ENCODE data around the gene CRADD. TPM values are rescaled to one million over a fixed set of nuclear protein-coding genes. Genes with fewer than 3 reads are reported as not detected.

Gene CRADD
- total and polyA plus RNA-seq, 10 of the 15 experiments (the other 5 are each of a cell fraction or from before 2014, with no cell fraction given): 7.6 to 15.5 (median 11.7) TPM

- Histone ChIP-seq H4K20me1 (ENCODE audit: control insufficient read depth, insufficient read depth) (no peaks in the 10 kb centered on the region), H3K9ac (ENCODE audit: control insufficient read depth, insufficient read depth, low read length) (no peak overlapping the region), H3K36me3 (ENCODE audit: control insufficient read depth in 2 of 2, insufficient read depth in 2 of 2, low read length in 1 of 2) (no peaks in the 10 kb centered on the region), H3K4me3 (no peak overlapping the region), H3K4me2 (ENCODE audit: control insufficient read depth, insufficient read depth) (no peak overlapping the region), H3K27me3 (replicated peaks in 1 of 2; ENCODE audit: control insufficient read depth in 2 of 2, insufficient read depth in 2 of 2, low read length in 1 of 2) (no peaks in the 10 kb centered on the region), H3K9me3 (replicated peaks; ENCODE audit: control insufficient read depth, insufficient read depth, low read length) (peaks cover 7% of the 10 kb centered on the region), H3K79me2 (ENCODE audit: control insufficient read depth, insufficient read depth, low read length) (no peaks in the 10 kb centered on the region), H2AFZ (ENCODE audit: control insufficient read depth, low read depth, low read length) (no peak overlapping the region), H3K4me1 (ENCODE audit: control insufficient read depth, insufficient read depth, low read length) (peaks cover 3% of the 10 kb centered on the region; the same call in 1 of the 2 replicates), H3K27ac (ENCODE audit: control insufficient read depth, insufficient read depth) (no peak overlapping the region)
- ChIA-PET CTCF (no interaction called here), POLR2A (no interaction called here), SMC1A (ENCODE audit: uncharacterized antibody, unreplicated experiment) (no interaction called here), RAD21 (ENCODE audit: unreplicated experiment) (no interaction called here)
- DNase-seq (ENCODE audit: low read depth, low spot score) (no peak), ATAC-seq (no peak), FAIRE-seq (no peak)
- intact Hi-C loops (cut with micrococcal nuclease; ENCODE audit: unreplicated experiment): no loop called here
- 100% methylated on average over 1 of the region's 1 CpG for WGBS (ENCODE audit: insufficient coverage, insufficient replicate concordance, low lambda C conversion rate, missing lambda C conversion rate)
- BruUV-seq (replicated peaks): no TSS peak
- TF ChIP-seq POU2F2 (IDR thresholded peaks at IDR 0.05; ENCODE audit: borderline replicate concordance, low read depth, low read length) (no peak), KAT2A (conservative IDR thresholded peaks at IDR 0.05; ENCODE audit: control insufficient read depth, low read depth, low read length) (no peak), JUNB (IDR thresholded peaks at IDR 0.05) (no peak), HSF1 (IDR thresholded peaks at IDR 0.05; ENCODE audit: low read depth, low read length) (no peak), ZZZ3 (IDR thresholded peaks at IDR 0.05; ENCODE audit: control insufficient read depth, insufficient read length, low read depth) (no peak), NFYB (IDR thresholded peaks at IDR 0.05; ENCODE audit: insufficient read depth, low read depth, low read length) (no peak), KLF5 (IDR thresholded peaks at IDR 0.05; ENCODE audit: partially characterized antibody) (no peak), CEBPB (IDR thresholded peaks at IDR 0.05; ENCODE audit: borderline replicate concordance in 1 of 2, low read depth in 2 of 2, low read length in 2 of 2) (no peak), NR2F1 (conservative IDR thresholded peaks at IDR 0.05) (no peak), TARDBP (IDR thresholded peaks at IDR 0.05; ENCODE audit: borderline replicate concordance) (no peak), KDM1A (IDR thresholded peaks at IDR 0.05; ENCODE audit: borderline replicate concordance) (no peak), POLR2AphosphoS5 (IDR thresholded peaks at IDR 0.05; ENCODE audit: low read length) (no peak), TCF12 (IDR thresholded peaks at IDR 0.05; ENCODE audit: low read depth, low read length) (no peak), CREM (IDR thresholded peaks at IDR 0.05; ENCODE audit: low read depth) (no peak), POLR2AphosphoS2 (IDR thresholded peaks at IDR 0.05; ENCODE audit: low read depth, low read length) (no peak), USF2 (IDR thresholded peaks at IDR 0.05; ENCODE audit: borderline replicate concordance, low read depth, low read length) (no peak), CHD4 (IDR thresholded peaks at IDR 0.05) (no peak), GABPA (IDR thresholded peaks at IDR 0.05; ENCODE audit: low read depth) (no peak), ASH2L (IDR thresholded peaks at IDR 0.05; ENCODE audit: borderline replicate concordance, low read depth) (no peak)
- TF ChIP-seq, protein P1, sequence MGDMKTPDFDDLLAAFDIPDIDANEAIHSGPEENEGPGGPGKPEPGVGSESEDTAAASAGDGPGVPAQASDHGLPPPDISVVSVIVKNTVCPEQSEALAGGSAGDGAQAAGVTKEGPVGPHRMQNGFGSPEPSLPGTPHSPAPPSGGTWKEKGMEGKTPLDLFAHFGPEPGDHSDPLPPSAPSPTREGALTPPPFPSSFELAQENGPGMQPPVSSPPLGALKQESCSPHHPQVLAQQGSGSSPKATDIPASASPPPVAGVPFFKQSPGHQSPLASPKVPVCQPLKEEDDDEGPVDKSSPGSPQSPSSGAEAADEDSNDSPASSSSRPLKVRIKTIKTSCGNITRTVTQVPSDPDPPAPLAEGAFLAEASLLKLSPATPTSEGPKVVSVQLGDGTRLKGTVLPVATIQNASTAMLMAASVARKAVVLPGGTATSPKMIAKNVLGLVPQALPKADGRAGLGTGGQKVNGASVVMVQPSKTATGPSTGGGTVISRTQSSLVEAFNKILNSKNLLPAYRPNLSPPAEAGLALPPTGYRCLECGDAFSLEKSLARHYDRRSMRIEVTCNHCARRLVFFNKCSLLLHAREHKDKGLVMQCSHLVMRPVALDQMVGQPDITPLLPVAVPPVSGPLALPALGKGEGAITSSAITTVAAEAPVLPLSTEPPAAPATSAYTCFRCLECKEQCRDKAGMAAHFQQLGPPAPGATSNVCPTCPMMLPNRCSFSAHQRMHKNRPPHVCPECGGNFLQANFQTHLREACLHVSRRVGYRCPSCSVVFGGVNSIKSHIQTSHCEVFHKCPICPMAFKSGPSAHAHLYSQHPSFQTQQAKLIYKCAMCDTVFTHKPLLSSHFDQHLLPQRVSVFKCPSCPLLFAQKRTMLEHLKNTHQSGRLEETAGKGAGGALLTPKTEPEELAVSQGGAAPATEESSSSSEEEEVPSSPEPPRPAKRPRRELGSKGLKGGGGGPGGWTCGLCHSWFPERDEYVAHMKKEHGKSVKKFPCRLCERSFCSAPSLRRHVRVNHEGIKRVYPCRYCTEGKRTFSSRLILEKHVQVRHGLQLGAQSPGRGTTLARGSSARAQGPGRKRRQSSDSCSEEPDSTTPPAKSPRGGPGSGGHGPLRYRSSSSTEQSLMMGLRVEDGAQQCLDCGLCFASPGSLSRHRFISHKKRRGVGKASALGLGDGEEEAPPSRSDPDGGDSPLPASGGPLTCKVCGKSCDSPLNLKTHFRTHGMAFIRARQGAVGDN (IDR thresholded peaks at IDR 0.05): no peak
- in situ Hi-C loops (cut with MboI): no loop called here
Observed at GRCh38 chr12:93707836-93708235, 30.7 kb downstream of the CRADD start.

Measured in GM12878 (cell line).